GM10248 (cell line): Measurements from ENCODE around the gene CCDC183.
"Not testable (repeated sequence)": the region's sequence is repeated elsewhere in the genome, so short reads cannot be mapped to it uniquely, and the experiment has no call there.

Experiments used
- CTCF ChIA-PET: fragments of 300-600 bp; sonication (Branson Sonifier 250); formaldehyde crosslinking; extraction: SDS; loops from one replicate; lab custom pipeline; 2021; ENCODE audit warnings: antibody characterized with exemption; lab: Yijun Ruan, JAX
- POLR2A ChIA-PET: fragments of 350-650 bp; sonication (Branson Sonifier 250); formaldehyde crosslinking; extraction: SDS; loops from one replicate; lab custom pipeline; 2020; ENCODE audit warnings: antibody characterized with exemption; lab: Yijun Ruan, JAX
- DNase-seq: peaks from one replicate; pipeline ENCODE4 v3.0.0; 2012; ENCODE audit errors: extremely low spot score
- TF ChIP-seq, protein P1 (sequence below): IDR thresholded peaks from 2 replicates; pipeline ENCODE4 v1.5.1; 2012; ENCODE audit warnings: mild to moderate bottlenecking, low read depth; ENCODE audit errors: extremely low read depth, missing control alignments, control extremely low read depth

Gene CCDC183

DNA sequence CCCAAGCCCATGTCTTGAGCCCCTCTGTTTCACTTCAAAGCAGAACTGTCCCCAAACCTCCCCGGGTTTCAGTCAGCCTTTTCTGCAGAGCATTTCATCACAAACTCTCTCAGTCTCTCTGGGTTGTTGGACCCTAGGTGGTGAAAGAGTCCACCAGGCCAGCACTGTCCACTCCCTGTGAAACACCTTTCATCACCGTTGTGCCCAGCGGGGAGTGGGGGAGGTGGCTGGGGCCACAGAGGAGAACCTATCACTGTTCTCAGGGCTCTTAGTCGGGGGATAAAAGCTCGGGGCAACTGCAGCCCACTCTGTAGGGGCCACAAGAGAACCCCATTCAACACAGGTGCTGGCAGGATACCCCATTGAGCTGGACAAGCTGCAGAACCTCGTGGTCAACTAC is 6.2 kb downstream of the CCDC183 start:
- CTCF ChIA-PET, result interaction anchor here (1.8 to 3.2 kb wide), 4 partner anchors 9 to 75 kb away, joined by 5 to 21 read pairs (median 7); partner anchors contain the start of gene AJM1
- TF ChIP-seq, protein P1, sequence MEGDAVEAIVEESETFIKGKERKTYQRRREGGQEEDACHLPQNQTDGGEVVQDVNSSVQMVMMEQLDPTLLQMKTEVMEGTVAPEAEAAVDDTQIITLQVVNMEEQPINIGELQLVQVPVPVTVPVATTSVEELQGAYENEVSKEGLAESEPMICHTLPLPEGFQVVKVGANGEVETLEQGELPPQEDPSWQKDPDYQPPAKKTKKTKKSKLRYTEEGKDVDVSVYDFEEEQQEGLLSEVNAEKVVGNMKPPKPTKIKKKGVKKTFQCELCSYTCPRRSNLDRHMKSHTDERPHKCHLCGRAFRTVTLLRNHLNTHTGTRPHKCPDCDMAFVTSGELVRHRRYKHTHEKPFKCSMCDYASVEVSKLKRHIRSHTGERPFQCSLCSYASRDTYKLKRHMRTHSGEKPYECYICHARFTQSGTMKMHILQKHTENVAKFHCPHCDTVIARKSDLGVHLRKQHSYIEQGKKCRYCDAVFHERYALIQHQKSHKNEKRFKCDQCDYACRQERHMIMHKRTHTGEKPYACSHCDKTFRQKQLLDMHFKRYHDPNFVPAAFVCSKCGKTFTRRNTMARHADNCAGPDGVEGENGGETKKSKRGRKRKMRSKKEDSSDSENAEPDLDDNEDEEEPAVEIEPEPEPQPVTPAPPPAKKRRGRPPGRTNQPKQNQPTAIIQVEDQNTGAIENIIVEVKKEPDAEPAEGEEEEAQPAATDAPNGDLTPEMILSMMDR, result no peak
- POLR2A ChIA-PET, result interaction anchor here (0.6 kb wide), 1 partner anchor 268 kb away, joined by 3 read pairs; the partner anchor contains the start of gene SAPCD2
- no peak for DNase-seq

DNA sequence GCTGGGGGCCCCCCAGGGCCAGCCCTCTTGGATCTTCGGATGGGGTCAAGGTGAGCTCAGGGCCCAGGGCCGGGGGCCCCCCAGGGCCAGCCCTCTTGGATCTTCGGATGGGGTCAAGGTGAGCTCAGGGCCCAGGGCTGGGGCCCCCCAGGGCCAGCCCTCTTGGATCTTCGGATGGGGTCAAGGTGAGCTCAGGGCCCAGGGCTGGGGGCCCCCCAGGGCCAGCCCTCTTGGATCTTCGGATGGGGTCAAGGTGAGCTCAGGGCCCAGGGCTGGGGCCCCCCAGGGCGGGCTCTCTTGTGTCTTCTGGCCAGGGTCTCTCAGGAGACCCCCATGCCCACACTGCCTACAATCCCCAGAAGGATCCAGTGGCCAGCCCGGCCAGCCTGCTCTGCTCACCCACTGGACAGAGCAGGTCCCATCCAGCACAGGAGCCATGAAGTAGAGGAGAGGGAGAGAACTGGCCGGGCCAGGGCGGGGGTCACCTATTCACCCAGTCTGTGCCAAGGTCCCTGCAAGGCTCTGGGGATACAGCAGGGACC is 6.9 kb downstream of the CCDC183 start:
- DNase-seq, POLR2A ChIA-PET: not testable (repeated sequence)
- CTCF ChIA-PET, result interaction anchor here (2.0 to 3.2 kb wide), 3 partner anchors 10 to 39 kb away, joined by 5 to 21 read pairs (median 9); partner anchors contain the start of gene AJM1

DNA sequence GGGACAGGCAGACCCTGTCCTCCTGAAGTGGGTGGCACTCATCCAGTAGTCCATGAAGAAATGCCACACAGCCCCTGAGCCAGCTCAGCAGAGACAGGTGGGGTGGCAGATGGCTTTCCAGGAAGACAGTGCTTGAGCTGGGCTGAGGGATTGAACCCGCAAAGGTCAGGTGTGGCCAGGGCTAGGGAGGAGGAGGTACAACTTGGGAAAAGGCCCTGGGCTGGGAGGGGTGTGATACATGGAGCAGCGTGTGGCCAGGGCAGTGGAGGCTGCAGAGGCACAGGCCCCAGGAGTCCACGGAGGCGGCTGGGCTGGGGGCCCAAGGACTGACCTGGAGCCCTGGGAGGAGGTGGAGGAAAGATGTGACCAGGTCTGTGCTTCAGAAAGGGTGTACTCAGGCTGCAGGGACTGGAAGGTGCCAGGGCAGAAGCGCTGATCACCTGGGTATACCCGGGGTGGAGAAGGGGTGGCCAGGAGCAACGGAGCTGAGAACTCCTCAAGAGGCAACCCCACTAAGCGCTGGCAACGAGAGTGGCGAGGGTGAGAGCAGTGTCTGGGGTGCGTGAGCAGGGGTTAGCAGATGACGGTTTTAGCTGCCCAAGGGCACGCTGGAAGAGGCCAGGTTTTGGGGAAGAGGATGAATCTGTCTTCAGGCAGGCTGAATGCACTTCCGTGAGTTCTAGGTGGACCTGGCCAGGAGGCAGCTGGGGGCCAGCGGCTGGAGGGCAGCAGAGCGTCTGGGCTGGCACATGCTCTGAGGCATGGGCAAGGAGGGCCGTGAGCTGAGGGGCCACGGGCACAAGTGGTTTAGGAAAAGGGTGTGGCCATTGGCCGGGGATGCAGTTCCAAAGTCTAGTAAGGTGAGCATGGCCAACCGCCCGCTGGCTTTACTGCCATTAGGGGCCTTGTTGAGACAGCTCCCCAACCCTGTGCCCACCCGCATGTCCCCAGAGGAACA is 7.7 kb downstream of the CCDC183 start:
- ChIA-PET POLR2A (no interaction called here), CTCF (interaction anchor here (2.0 to 3.2 kb wide), 2 partner anchors 11 to 16 kb away, joined by 5 to 21 read pairs; no protein-coding TSS in a partner anchor)
- DNase-seq, result no peak
- TF ChIP-seq, protein P1, result no peak

DNA sequence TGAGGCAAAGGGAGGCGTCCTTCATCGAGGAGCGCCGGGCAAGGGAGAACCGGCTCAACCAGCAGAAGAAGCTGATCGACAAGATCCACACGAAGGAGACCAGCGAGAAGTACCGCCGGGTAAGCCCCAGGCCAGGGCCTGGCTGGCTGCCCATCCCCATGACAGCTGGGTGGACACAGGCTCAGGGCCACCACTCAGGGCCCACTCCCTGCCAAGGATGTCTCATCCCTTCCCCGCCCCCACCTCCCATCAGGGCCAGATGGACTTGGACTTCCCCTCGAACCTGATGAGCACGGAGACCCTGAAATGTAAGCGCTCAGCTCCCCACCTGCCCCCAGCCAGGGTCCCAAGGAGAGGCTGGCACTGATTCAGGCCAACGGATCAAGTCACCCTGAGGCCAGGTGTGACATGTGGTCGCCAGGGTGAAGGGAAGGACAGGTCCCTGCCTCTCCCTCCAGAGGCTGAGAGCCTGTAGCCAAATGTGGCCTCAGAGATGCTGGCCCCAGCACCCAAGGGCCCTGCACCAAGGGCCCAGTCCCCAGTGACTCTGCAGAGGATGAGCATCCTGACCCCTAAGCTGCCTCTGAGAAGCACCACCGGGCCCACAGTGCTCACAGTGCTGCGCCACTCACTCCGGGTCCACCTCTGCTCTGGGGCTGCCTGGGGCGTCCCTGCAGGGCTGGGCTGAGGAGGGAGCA is 8.5 kb downstream of the CCDC183 start:
- ChIA-PET POLR2A (interaction anchor here (0.6 kb wide), 1 partner anchor 398 kb away, joined by 3 read pairs; no protein-coding TSS in a partner anchor), CTCF (interaction anchor here (1.6 to 3.2 kb wide), 4 partner anchors 11 to 230 kb away, joined by 4 to 21 read pairs (median 6); no protein-coding TSS in a partner anchor)
- TF ChIP-seq, protein P1, result no peak
- DNase-seq, result no peak

DNA sequence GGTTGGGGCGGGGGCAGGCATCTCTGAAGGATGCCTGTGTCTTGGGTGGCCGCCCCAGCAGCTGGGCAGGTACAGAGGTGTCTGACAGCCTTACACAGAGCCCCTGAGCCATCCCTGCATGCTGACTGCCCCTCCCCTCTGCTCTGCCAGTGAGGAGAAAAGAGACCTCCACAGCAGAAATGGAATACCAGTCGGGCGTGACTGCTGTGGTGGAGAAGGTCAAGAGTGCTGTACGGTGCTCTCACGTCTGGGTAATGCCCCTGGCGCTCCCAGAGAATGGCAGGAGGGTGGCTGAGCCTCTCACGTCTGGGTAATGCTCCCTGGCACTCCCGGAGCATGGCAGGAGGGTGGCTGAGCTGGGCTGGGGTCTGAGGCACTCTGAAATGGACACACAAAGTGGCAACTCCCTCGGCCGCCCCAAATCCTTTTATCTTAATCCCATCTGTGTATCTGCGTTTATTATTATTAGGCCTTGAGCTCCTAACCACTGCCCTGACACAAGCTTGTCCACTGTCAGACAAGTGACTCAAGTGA is 9.1 kb downstream of the CCDC183 start:
- CTCF ChIA-PET, result interaction anchor here (1.6 to 2.5 kb wide), 5 partner anchors 10 to 230 kb away, joined by 4 to 9 read pairs (median 6); no protein-coding TSS in a partner anchor
- DNase-seq, result no peak
- POLR2A ChIA-PET, result interaction anchor here (0.6 kb wide), 1 partner anchor 397 kb away, joined by 3 read pairs; no protein-coding TSS in a partner anchor
- TF ChIP-seq, protein P1, result no peak

DNA sequence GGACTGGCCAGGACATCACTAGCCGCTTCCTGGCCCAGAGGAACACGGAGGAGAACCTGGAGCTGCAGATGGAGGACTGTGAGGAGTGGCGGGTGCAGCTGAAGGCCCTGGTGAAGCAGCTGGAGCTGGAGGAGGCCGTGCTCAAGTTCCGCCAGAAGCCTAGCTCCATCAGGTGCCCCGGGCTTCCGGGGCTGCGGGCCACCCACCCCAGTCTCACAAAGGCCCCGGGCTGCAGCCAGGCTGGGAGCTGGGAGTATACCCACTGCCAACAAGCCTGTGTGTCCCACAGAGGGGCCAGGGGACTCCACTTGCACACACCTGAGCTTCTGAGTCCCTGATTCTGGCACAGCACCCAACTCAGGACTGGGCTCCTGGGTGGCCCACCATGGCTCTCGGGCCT is 9.9 kb downstream of the CCDC183 start:
- CTCF ChIA-PET, result interaction anchor here (0.7 to 2.5 kb wide), 6 partner anchors 10 to 229 kb away, joined by 3 to 9 read pairs (median 5); partner anchors contain the start of gene AJM1
- no peak for DNase-seq
- POLR2A ChIA-PET, result interaction anchor here (0.9 kb wide), 1 partner anchor 436 kb away, joined by 3 read pairs; no protein-coding TSS in a partner anchor
- TF ChIP-seq, protein P1, result no peak
